Activated CD8-positive, alpha-beta memory T cell treated with anti-CD3 and anti-CD28 coated beads for 36 hours (primary cell): Measurements from ENCODE around the gene NUP35. TPM values are rescaled to one million over a fixed set of nuclear protein-coding genes. Genes with fewer than 3 reads are reported as not detected.

Source experiments
- CTCF ChIA-PET: fragments of 350-600 bp; sonication (Branson Sonifier 250); formaldehyde crosslinking; loops from one replicate; lab custom pipeline; 2021; ENCODE audit warnings: antibody characterized with exemption; lab: Charles Lee
- POLR2A ChIA-PET: fragments of 350-600 bp; sonication (Branson Sonifier 250); formaldehyde crosslinking; loops from one replicate; lab custom pipeline; 2021; ENCODE audit warnings: antibody characterized with exemption; lab: Charles Lee
- total RNA-seq, 2 experiments: library from RNA; stranded (reverse); gene quantifications; one replicate each; pipeline ENCODE4 v1.2.3, GENCODE V29; 2021

The NUP35 gene, protein sequence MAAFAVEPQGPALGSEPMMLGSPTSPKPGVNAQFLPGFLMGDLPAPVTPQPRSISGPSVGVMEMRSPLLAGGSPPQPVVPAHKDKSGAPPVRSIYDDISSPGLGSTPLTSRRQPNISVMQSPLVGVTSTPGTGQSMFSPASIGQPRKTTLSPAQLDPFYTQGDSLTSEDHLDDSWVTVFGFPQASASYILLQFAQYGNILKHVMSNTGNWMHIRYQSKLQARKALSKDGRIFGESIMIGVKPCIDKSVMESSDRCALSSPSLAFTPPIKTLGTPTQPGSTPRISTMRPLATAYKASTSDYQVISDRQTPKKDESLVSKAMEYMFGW
- 10 to 100 TPM; 41.9 to 45.5 TPM for total RNA-seq

DNA sequence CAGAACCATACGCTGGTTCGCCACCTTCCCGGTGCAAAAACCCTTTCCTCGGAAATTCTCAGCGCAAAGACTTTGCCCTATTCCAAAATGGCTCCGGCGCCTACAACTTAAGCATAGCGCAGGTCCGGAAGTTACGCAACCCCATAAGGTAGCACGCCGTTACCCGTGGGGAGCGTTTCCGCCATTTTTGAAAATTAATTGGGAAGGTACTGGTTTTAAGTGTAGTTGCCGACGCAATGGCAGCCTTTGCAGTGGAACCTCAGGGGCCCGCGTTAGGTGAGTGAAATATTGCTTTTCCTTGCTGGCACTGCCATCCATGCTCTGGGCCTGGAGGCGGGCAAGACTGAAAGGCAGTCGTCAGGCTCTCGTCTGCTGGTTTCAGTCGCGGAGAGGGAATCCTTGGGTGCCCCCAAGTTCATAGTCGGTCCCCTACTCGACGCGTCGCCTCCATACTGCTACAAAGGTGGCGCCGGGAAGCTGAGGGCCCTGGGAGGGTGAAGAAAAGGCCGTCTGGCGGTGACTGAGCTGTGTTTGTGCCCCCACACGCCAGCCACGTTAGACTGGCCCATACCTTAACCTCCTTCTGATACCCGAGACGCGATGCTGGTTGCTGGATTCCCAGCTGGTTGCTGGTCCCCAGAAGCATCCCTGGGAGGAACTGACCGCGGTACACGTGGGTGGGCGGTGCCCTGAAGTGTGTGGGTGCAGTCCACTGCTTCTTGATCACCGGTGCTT, at the start of gene NUP35:
TSS of gene NUP35 (plus strand) at position 222 of the 735 bp plus-strand sequence. CDS start at position 237, 15 bp downstream.
- ChIA-PET POLR2A (interaction anchor here (1.0 kb wide), 1 partner anchor 45 kb away, joined by 5 read pairs; no protein-coding TSS in a partner anchor), CTCF (no interaction called here)

DNA sequence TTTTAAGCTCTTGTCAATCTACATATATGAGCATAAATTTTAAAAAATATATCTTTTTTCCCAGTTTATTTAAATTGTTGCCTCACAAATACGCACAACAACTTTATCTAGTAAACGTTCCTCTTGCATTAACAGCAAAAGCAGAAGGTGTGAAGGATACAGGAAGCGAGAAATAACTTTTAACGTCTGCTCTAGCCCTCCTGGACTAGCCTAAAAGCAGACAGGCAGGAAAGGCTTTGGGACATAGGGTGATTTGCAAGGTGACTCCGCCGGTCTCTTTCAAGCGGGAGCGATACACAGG, 46.1 kb upstream of the NUP35 start:
- ChIA-PET CTCF (interaction anchor here (1.1 kb wide), 1 partner anchor 9 kb away, joined by 3 read pairs; no protein-coding TSS in a partner anchor), POLR2A (no interaction called here)

DNA sequence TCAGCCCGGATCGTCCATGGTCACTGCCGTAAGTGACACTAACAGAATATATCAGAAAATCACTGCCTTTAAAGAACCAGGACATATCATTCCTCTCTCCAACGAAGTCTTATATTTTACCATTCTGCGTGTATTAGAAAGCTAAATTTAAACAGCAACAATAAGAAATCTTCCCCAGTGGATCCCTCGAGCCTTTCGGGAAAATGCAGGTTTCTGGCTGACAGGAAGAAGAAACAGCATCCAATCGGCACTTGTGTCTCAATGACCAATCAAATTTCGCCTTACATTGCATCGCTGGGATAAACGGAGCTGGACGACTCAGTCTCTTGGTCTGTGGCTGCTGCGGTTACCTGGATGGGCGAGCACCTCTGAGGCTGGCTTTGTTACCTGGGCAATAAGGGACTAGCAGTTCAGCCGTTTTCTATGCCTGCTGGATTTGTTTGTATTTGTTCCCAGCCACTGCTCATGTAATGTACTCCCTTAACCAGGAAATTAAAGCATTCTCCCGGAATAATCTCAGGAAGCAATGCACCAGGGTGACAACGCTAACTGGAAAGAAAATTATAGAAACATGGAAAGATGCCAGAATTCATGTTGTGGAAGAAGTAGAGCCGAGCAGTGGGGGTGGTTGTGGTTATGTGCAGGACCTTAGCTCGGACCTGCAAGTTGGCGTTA, 45.6 kb upstream of the NUP35 start, which contains the start of gene DUSP19:
TSS of gene DUSP19 (plus strand) at position 284 of the 675 bp plus-strand sequence. CDS start at position 471, 187 bp downstream.
- ChIA-PET POLR2A (interaction anchor here (0.9 kb wide), 1 partner anchor 46 kb away, joined by 5 read pairs; no protein-coding TSS in a partner anchor), CTCF (interaction anchor here (1.0 to 1.1 kb wide), 2 partner anchors 10 to 37 kb away, joined by 3 read pairs; no protein-coding TSS in a partner anchor)

DNA sequence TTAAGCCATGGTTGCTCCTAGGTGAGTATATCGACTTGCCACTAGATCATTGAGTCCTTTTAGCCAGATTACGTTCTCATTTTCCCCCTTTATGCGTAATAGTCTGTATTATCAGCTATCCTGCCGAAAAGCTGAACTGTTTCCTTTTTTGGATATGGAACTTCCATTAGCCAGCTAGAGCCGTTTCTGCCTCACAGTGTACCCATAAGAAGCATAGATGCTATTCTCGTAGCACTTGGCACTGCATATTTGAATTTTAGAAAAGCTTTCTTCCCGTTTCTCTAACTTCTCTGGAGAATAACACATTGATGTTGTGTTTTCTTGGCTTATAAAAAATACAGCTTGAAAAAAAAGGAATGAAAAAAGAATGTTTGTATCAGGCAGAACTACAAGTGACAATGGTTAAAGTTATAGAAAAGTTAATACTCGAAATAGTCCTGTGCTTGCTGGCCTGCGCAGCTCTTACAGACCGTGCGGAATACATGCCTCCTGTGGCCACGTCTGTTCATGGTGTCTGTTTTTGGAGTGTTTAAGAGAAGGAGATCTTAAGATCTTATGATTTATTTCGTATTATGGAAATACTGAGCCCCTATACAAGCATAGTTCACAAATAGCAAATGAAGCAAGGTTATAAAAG, 45.0 kb upstream of the NUP35 start:
- ChIA-PET POLR2A (interaction anchor here (0.9 kb wide), 1 partner anchor 46 kb away, joined by 5 read pairs; no protein-coding TSS in a partner anchor), CTCF (interaction anchor here (1.0 to 1.1 kb wide), 2 partner anchors 11 to 38 kb away, joined by 3 read pairs; no protein-coding TSS in a partner anchor)

DNA sequence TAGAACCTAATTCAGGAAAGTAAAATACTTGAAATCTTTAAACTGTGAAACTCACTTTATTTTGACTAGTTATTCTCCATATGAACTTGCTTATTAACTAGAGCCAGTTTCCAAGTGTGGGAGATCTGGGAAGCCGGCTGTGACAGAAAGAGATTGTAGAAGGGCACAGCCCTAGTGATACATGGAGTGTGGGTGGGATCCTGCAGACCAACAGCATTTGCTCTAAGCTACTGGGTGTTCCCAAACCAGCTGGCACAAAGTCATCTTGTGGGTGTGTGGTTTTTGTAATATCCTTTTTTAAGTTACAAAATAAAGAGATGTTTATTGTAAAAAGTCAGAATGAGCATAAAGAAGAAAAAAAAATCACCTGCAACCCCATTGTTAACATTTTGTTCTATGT, 42.3 kb upstream of the NUP35 start:
- ChIA-PET POLR2A (no interaction called here), CTCF (no interaction called here)

DNA sequence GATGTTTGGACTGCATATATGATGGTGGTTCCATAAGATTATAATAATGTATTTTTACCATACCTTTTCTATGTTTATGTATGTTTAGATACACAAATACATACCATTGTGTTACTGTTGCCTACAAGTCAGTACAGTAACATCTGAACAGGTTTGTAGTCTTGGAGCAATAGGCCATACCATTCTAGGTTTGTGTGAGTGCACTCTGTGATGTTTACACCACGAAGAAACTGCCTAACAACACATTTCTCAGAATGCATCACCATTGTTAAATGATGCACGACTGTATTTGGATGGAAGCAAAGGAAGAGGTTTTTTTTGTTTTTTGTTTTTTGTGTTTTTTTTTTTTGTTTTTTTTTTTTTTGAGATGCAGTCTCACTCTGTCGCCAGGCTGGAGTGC, 36.2 kb upstream of the NUP35 start:
- POLR2A ChIA-PET = no interaction called here
- CTCF ChIA-PET = no interaction called here

DNA sequence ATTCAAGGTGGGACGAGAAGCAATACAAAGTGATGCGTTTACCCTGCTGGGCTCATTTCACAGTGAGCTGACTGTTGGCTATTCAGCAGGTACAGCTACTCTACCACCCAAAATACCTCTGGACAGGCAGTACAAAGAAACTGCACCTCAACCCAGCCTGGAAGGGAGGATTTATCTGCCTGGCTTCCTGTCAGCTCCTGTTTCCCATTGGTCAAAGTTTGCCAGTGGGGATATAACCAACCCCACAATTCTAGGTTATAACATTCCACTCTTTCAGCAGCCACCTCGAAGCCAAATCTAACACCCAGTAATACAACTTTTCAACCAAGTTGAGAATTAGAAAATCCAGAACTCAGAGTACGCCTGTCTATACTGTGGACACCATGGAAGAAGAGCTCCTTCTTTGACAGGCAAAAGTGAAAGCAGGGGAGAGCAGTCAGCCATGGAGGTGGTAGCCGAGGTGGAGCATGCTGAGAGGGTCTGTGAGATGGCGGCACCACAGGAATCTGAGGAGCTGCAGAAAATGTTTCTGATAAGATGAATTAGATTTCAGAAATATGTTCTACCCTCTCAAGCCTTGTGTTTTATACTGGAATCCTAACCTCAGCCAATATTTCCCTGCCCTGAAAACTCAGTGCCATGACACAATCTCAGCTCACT, 34.9 kb upstream of the NUP35 start:
- ChIA-PET CTCF (no interaction called here), POLR2A (no interaction called here)

DNA sequence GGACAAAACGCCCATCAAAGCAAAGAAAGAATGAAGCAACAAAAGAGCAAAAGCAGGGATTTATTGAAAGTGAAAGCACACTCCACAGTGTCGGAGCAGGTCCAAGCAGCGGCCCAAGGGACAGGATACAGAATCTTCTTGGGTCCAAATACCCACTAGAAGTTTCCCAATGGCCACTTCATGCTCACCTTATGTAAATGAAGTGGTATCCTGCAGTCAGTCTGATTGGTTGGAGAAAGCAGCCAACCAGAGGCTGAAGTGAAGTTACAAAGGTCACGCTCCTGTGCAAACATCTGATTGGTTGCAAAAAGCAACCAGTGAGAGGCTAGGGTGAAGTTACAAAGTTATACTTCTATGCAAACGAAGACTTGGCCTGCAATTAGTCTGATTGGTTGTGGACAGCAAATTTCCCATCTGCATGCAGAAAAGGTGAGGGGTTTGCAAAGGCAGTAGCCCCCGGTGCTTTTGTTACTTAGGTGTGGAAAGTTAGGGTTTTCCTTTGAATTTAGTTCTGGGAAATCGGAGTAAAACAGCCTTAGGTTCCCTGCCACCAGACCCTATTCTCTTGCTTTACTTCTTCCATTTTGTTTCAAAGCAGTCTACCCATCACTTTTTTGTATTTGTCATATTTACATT, 32.8 kb upstream of the NUP35 start:
- ChIA-PET CTCF (no interaction called here), POLR2A (no interaction called here)

DNA sequence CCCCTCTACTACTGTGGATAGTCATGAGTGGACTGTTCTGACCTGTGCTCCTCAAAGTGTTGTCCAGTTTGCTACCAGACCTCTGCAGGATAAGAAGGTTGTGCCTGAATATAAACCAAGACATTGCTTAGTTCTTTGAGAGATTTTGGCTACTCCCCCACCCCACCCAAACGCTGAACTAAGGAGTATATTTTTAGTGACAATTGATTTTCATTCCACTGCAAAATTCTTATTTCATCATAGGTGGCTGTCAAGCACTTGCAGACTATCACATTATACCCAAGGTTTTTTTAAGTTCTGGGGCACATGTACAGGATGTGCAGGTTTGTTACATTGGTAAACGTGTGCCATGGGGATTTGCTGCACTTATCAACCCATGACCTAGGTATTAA, 32.3 kb upstream of the NUP35 start:
- ChIA-PET POLR2A (no interaction called here), CTCF (no interaction called here)

DNA sequence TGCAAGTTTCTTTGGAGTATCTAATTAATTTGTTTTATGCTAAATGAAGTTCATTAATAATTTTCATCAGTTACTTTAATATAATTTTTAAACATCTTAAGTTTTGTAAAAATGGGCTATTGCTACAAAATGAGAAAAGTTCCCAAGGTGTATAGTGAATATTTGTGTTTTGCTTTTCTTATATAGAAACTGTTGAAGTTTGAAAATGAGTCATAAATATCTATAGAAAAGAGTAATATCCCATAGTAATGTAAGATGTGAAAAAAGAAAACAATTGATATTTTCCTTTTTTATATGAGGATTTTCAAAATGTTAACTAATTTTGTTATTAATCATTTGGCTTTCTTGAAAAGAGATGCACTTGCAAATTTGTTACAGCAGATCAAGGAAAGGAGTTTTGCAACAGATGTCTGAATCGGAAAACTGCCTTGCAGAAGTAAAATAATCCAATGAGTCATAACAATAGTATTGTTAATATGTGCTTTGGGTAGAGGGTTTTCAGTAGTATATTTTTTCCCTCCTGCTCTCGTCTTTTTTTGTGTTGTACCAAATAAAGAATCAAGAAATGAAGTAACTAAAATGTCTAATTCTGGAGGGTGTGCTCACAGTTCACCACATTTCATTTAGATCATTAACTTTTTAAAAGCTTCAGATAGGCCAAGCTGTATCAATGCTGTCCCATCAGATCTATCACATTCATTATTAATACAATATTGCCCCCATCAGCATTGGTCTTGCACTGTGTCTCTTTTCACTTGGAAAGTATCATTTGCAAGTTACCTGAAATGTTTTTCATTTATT, 30.2 kb upstream of the NUP35 start:
- POLR2A ChIA-PET = no interaction called here
- CTCF ChIA-PET = no interaction called here

DNA sequence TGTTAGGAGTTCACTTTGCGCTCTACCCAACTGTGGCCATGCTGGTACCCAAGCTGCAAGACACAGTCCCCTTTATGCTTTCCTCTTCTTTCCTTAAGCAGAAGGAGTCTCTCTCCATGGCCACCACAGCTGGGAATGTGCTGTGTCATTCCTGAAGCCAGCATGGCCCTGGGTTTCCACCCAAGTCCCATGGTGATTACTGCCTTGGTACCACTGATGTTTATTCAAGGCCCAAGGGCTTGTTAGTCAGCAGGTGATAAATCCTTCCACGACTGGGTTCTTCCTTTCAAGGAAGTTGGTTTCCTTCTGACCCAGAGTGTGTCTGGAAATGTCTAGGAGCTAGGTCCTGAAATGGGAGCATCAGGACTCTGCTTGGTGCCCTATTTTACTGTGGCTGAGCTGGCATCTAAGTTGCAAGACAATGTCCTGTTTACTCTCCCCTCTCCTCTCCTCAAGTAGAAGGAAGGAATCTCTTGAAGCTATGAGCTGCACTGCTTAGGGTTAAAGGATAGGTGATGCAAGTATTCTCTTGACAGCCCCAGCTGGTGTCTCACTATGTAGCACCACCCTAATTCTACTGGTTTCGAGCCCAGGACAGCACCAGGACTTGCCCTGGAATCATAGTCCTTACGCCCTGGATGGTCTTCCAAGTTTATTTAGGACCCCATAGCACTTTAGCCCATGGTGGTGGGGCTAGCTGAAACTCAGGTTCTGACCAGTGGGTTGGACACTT, 18.7 kb upstream of the NUP35 start:
- POLR2A ChIA-PET = interaction anchor here (0.5 kb wide), 1 partner anchor 61 kb away, joined by 4 read pairs; no protein-coding TSS in a partner anchor
- CTCF ChIA-PET = no interaction called here

DNA sequence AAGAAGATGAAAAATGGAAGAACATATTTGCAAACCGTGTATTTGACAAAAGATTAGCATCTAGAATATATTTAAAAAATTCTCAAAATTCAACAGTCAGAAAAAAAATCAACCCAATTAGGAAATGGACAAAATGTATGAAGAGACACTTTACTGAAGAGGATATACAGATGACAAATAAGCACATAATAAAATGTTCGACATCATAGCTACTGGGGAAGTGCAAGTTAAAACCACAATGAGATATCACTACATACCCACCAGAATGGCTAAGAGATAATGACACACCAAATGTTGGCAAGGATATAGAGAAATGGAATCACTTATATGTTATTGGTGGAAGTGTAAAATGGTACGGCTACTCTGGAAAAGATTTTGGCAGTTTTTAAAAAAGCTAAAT, 11.7 kb upstream of the NUP35 start:
- POLR2A ChIA-PET = no interaction called here
- CTCF ChIA-PET = no interaction called here

DNA sequence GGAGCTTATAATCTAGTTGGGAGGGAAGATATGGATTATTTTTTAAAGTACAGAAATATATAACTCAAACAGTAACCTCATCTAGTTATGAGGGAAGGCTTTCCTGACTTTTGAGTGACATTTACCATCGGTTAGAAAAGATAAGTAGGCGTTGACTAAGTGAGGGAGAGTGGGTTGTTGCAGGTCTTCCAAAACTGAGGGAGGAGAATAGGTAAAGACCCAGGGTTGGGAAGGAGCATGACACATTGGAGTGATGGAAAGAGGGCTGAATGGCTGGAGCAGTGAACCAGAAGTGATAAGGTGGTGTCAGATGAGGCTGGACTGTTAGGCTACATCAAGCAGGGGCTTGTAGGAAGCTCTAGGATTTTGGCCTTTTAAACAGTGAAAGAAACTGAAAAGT, 10.6 kb upstream of the NUP35 start:
- ChIA-PET CTCF (no interaction called here), POLR2A (no interaction called here)

DNA sequence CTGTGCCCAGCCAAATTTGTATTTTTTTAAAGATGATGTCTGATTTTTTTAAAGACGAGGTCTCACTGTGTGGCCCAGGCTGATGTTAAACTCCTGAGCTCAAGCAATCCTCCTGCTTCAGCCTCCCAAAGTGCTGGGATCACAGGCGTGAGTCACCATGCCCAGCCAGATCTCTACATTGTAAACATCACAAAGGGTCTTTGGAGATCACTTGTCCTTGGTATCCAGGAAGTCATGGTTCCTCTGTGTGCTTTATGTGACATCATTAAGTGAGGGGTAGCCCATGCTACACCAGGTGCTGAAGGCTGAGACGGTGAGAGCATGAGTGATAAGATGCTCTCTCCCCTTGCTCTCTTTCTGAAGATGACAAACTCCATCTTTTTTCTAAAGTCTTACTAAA, 7.0 kb upstream of the NUP35 start:
- POLR2A ChIA-PET = no interaction called here
- CTCF ChIA-PET = no interaction called here

DNA sequence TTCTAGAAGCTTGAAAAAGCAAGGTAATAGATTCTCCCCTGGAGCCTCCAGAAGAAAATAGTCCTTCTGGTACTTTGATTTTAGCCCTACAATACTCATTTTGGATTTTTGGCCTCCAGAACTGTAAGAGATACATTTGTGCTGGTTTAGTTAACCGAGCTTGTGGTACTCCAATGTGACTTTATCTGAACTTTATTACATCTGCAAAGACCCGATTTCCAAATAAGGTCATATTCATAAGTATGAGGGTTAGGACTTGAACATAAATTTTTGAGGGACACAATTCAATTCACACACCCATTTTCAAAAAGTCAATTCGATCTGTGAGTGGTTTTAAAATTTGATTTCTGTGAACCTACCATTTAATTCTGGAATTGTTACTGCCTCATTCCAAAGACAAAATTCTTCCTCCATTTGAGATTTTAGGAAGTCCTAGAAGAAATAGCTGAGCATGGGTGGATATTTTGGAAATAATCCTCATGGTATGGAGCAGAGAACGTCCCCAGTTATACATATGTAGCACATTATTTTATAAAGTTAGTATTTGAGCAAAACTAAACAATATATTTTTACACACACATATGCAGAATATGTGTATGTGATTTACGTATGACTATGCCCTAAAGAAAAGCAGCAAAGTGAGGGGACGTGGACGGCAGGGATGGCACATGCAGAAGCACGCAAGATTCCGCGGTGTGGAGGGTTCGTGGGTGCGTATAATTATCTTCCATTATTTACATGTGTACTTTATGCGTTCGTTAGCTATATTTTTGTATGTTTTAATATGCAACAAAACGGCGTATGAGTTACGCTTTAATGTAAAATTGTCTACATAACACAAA, 905 bp upstream of the NUP35 start:
- POLR2A ChIA-PET = no interaction called here
- CTCF ChIA-PET = no interaction called here

DNA sequence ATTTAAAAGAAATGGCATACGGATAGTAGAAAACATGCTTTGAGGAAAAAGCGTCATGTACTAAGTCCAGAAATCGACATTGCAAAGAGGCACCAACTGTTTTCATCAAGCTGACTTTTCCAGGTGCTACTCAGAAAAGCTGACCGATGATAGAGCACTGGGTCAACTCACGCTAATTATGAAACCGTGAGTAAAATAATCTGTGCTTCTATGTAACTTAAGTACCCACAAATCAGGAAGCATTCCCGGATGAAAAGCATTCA, 353 bp upstream of the NUP35 start:
- CTCF ChIA-PET = no interaction called here
- POLR2A ChIA-PET = no interaction called here

DNA sequence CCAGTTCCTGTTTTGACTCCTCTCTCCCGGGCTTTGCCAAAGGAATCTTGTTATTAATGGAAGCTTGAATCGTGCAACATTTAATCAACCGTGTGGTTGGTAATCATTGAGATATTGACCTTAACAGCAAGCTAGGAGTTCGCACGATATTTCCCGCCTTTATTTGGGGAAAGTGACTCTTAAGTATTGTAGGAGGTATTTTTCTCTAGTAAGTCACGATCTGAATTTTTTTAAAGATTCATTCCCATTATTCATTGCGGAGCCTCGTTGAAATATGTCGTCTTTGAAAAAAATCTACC, 663 bp downstream of the NUP35 start:
- CTCF ChIA-PET = no interaction called here

More for the DNA sequence above, 663 bp downstream of the NUP35 start:
- POLR2A ChIA-PET = interaction anchor here (1.0 kb wide), 1 partner anchor 46 kb away, joined by 5 read pairs; no protein-coding TSS in a partner anchor
